Type B pancreatic cell (in vitro differentiated cells): Measurements from ENCODE around the gene VAMP8. TPM values are rescaled to one million over a fixed set of nuclear protein-coding genes. Genes with fewer than 3 reads are reported as not detected.

ENCODE experiments used
- DNase-seq: peaks from one replicate; pipeline ENCODE4 v3.0.0; 2021; ENCODE audit warnings: mixed read lengths; ENCODE audit not compliant: unreplicated experiment; ENCODE audit errors: extremely low spot score
- H3K27ac Mint-ChIP-seq: 2 replicates; pipeline ENCODE4 v1.8.0; 2021; ENCODE audit warnings: mild to moderate bottlenecking, mixed read lengths
- H3K27me3 Mint-ChIP-seq: 2 replicates; pipeline ENCODE4 v1.8.0; 2021; ENCODE audit warnings: mixed read lengths
- H3K36me3 Mint-ChIP-seq: 2 replicates; pipeline ENCODE4 v1.8.0; 2021; ENCODE audit warnings: mixed read lengths
- H3K4me1 Mint-ChIP-seq: one replicate; pipeline ENCODE4 v1.8.0; 2021; ENCODE audit warnings: mixed read lengths; ENCODE audit not compliant: unreplicated experiment
- H3K4me3 Mint-ChIP-seq: 2 replicates; pipeline ENCODE4 v1.8.0; 2021; ENCODE audit warnings: mild to moderate bottlenecking, mixed read lengths
- H3K9me3 Mint-ChIP-seq: 2 replicates; pipeline ENCODE4 v1.8.0; 2021; ENCODE audit warnings: mixed read lengths
- CTCF ChIP-seq: fragments of 200-600 bp; sonication (generic); conservative IDR thresholded peaks from 2 replicates; pipeline ENCODE4 v1.5.0; 2021; ENCODE audit warnings: antibody characterized with exemption, mild to moderate bottlenecking
- total RNA-seq: library from RNA; stranded (reverse); gene quantifications from 2 replicates; pipeline ENCODE4 v1.2.1, GENCODE V29; 2021; ENCODE audit warnings: low replicate concordance

VAMP8 gene
- total RNA-seq, 1 donor from 2014 or later, result 62.8 TPM

- no peak for TF ChIP-seq CTCF
- peaks cover 15% of the 10 kb centered on the region for H3K36me3 Mint-ChIP-seq
- H3K9me3 Mint-ChIP-seq, result no peaks in the 10 kb centered on the region
- no peak for DNase-seq
- no peak overlapping the region for H3K4me3 Mint-ChIP-seq
- no peak overlapping the region for H3K27ac Mint-ChIP-seq
- H3K4me1 Mint-ChIP-seq, result no peaks in the 10 kb centered on the region
- H3K27me3 Mint-ChIP-seq, result no peaks in the 10 kb centered on the region
Observed at GRCh38 chr2:85631316-85631715, 53.9 kb downstream of the VAMP8 start.

Other genes with a start within 250 kb of the VAMP8 start
- 54.0 and 65.3 TPM in 2 replicates for gene TGOLN2, start 249.6 kb upstream of the VAMP8 start, total RNA-seq
- 31.3 and 39.8 TPM in 2 replicates for gene RETSAT, start 223.1 kb upstream of the VAMP8 start, total RNA-seq
- 14.6 and 22.2 TPM in 2 replicates for gene ELMOD3, start 222.8 kb upstream of the VAMP8 start, total RNA-seq
- gene CAPG, start 167.2 kb upstream of the VAMP8 start, total RNA-seq, result 61.1 and 195 TPM in 2 replicates
- 0.97 TPM in 1 of 2 replicates, not detected in the other for gene SH2D6, start 158.9 kb upstream of the VAMP8 start, total RNA-seq
- 209 and 403 TPM in 2 replicates for gene MAT2A, start 38.4 kb upstream of the VAMP8 start, total RNA-seq
- 62.6 and 76.2 TPM in 2 replicates for gene GGCX, start 16.1 kb upstream of the VAMP8 start, total RNA-seq
- 3.4 and 4.4 TPM in 2 replicates for gene VAMP5, start 6.8 kb downstream of the VAMP8 start, total RNA-seq
- 70.2 and 78.8 TPM in 2 replicates for gene RNF181, start 18.2 kb downstream of the VAMP8 start, total RNA-seq
- gene TMEM150A, start 25.1 kb downstream of the VAMP8 start, total RNA-seq, result 16.7 and 19.8 TPM in 2 replicates
- gene C2orf68, start 34.5 kb downstream of the VAMP8 start, total RNA-seq, result 58.8 and 66.6 TPM in 2 replicates
- 43.3 and 62.5 TPM in 2 replicates for gene USP39, start 38.6 kb downstream of the VAMP8 start, total RNA-seq
- gene SFTPB, start 90.6 kb downstream of the VAMP8 start, total RNA-seq, result 2.7 and 23.0 TPM in 2 replicates
- not detected in 2 replicates for gene GNLY, start 116.8 kb downstream of the VAMP8 start, total RNA-seq
- gene ATOH8, start 176.4 kb downstream of the VAMP8 start, total RNA-seq, result 1.8 and 13.7 TPM in 2 replicates